Lung (tissue), 12 donors: Measurements from ENCODE around the gene ZNF516. TPM values are rescaled to one million over a fixed set of nuclear protein-coding genes. Genes with fewer than 3 reads are reported as not detected.

Source experiments
- ATAC-seq: fragments of 200-7000 bp; cut with Tn5 transposase; one replicate; pipeline ENCODE4 v1.9.1; 2020; ENCODE audit warnings: moderate number of reproducible peaks; ENCODE audit not compliant: insufficient read depth, low FRiP score
- DNase-seq, 3 donors: peaks; one replicate each; pipeline ENCODE4 v3.0.0-alpha.2; 2013 to 2017
- H3K27ac ChIP-seq, 2 donors: one replicate each; pipeline ENCODE4 v1.5.1; 2013; ENCODE audit warnings: mild to moderate bottlenecking in 2 of 2, moderate library complexity in 2 of 2, control low read depth in 1 of 2, inconsistent platforms in 1 of 2, low read depth in 1 of 2, low read length in 1 of 2
- H3K27me3 ChIP-seq, 3 donors: one replicate each; pipeline ENCODE4 v1.5.1; 2013; ENCODE audit warnings: low read length in 2 of 3; ENCODE audit not compliant: control insufficient read depth in 3 of 3, insufficient read depth in 3 of 3
- H3K36me3 ChIP-seq, 4 donors: one replicate each; pipeline ENCODE4 v1.5.1; 2013; ENCODE audit warnings: low read length in 4 of 4, mild to moderate bottlenecking in 1 of 4, moderate library complexity in 1 of 4; ENCODE audit not compliant: control insufficient read depth in 4 of 4, insufficient read depth in 4 of 4
- H3K4me1 ChIP-seq, 5 donors: one replicate each; pipeline ENCODE4 v1.5.1; 2013; ENCODE audit warnings: low read length in 5 of 5, mild to moderate bottlenecking in 2 of 5, moderate library complexity in 1 of 5; ENCODE audit not compliant: control insufficient read depth in 5 of 5, insufficient read depth in 5 of 5
- H3K4me3 ChIP-seq: one replicate; pipeline ENCODE4 v1.5.1; 2013; ENCODE audit warnings: mild to moderate bottlenecking, control low read depth, moderate library complexity
- H3K9ac ChIP-seq, 2 donors: one replicate each; pipeline ENCODE4 v1.5.1; 2013; ENCODE audit warnings: low read length in 2 of 2, control low read depth in 1 of 2; ENCODE audit not compliant: insufficient read depth in 1 of 2
- H3K9me3 ChIP-seq, 4 donors: one replicate each; pipeline ENCODE4 v1.5.1; 2013; ENCODE audit warnings: low read length in 3 of 4, mild to moderate bottlenecking in 1 of 4, moderate library complexity in 1 of 4; ENCODE audit not compliant: control insufficient read depth in 4 of 4, insufficient read depth in 3 of 4
- CTCF ChIP-seq: IDR thresholded peaks from 2 replicates; pipeline ENCODE4 v1.5.1; 2012; ENCODE audit warnings: mild to moderate bottlenecking; ENCODE audit errors: control extremely low read depth, extremely low read depth
- WGBS, 2 donors: extraction: QIAGEN DNeasy Blood & Tissue Kit; methylation state at CpG; one replicate each; pipeline ENCODE4 v1.1.7; 2013; 5-methylcytosine and 5-hydroxymethylcytosine counted together
- polyA plus RNA-seq, 2 donors: library from polyadenylated mRNA; stranded (reverse); fragments of 200-250 nt; gene quantifications; one replicate each; pipeline ENCODE4 v1.2.1, GENCODE V29; 2013
- total RNA-seq, 2 donors: library from RNA; depleted of rRNA in 1 of 2; stranded (reverse); fragments of >200 nt in 1 of 2; gene quantifications; one replicate each; pipeline ENCODE4 v1.2.1, GENCODE V29; 2014 to 2021
- donor health status: control.
- donor health status: control.
- donor health status: Bipolar disorder and iron deficiency.
- donor health status: healthy.
- donor health status: DM: yes; HTN: yes; CAD: no.

Gene ZNF516
- total and polyA plus RNA-seq, 4 donors = 7.7 to 45.4 (median 26.4) TPM

- ATAC-seq = no peak
- 63 to 67% methylated on average over 5 of the region's 5 CpGs for WGBS, 2 donors
- DNase-seq = peak; percentile 86 to 99 (median 99)
- H3K27ac ChIP-seq = no peak overlapping the region
- H3K4me3 ChIP-seq = no peak overlapping the region
- no peak for TF ChIP-seq CTCF
- H3K9me3 ChIP-seq = no peaks in the 10 kb centered on the region
- H3K9ac ChIP-seq = peak overlapping the region in 1 of 2 donors; percentile 61
- peaks cover 0 to 79% (median 1%) of the 10 kb centered on the region in 5 donors for H3K4me1 ChIP-seq
- H3K36me3 ChIP-seq = no peaks in the 10 kb centered on the region
- H3K27me3 ChIP-seq = no peaks in the 10 kb centered on the region
These were observed 176.4 kb downstream of the ZNF516 start for GRCh38 chr18:76318607-76319006.

- no peak for DNase-seq
- no peak overlapping the region for H3K4me3 ChIP-seq
- TF ChIP-seq CTCF = no peak
- ATAC-seq = no peak
- H3K27me3 ChIP-seq = no peaks in the 10 kb centered on the region
- H3K9ac ChIP-seq = no peak overlapping the region
- peaks cover 0 to 75% (median 3%) of the 10 kb centered on the region in 5 donors for H3K4me1 ChIP-seq
- WGBS, 2 donors = 89 to 90% methylated on average over 1 of the region's 1 CpG
- no peaks in the 10 kb centered on the region for H3K36me3 ChIP-seq
- no peak overlapping the region for H3K27ac ChIP-seq
- H3K9me3 ChIP-seq = no peaks in the 10 kb centered on the region
These were observed 177.9 kb downstream of the ZNF516 start for GRCh38 chr18:76317136-76317535.

GRCh38 chr18:76315722-76316230, 179.3 kb downstream of the ZNF516 start:
- Histone ChIP-seq H3K27me3 (no peaks in the 10 kb centered on the region), H3K4me1 (peaks cover 0 to 64% (median 3%) of the 10 kb centered on the region in 5 donors), H3K9me3 (no peaks in the 10 kb centered on the region), H3K4me3 (no peak overlapping the region), H3K36me3 (no peaks in the 10 kb centered on the region), H3K27ac (no peak overlapping the region), H3K9ac (no peak overlapping the region)
- WGBS, 2 donors = 49 to 53% methylated on average over 5 of the region's 5 CpGs
- no peak for ATAC-seq
- no peak for DNase-seq
- TF ChIP-seq CTCF = no peak

- Histone ChIP-seq H3K9ac (no peak overlapping the region), H3K36me3 (no peaks in the 10 kb centered on the region), H3K9me3 (peaks cover 0 to 2% (median 0%) of the 10 kb centered on the region in 4 donors), H3K27ac (no peak overlapping the region), H3K4me1 (peaks cover 0 to 55% (median 3%) of the 10 kb centered on the region in 5 donors), H3K4me3 (no peak overlapping the region), H3K27me3 (no peaks in the 10 kb centered on the region)
- no peak for ATAC-seq
- TF ChIP-seq CTCF = no peak
- WGBS, 2 donors = 31 to 44% methylated on average over 6 of the region's 6 CpGs
- peak in 1 of 3 donors; percentile 23 for DNase-seq
These were observed 180.5 kb downstream of the ZNF516 start for GRCh38 chr18:76314496-76314895.
